HuH-7.5 (cell line): ENCODE results near the gene BABAM2.
A peak's percentile ranks its signal among the peaks of the same experiment; 100 is the strongest.
"Not testable (repeated sequence)": the region's sequence is repeated elsewhere in the genome, so short reads cannot be mapped to it uniquely, and the experiment has no call there.

Experiments
- DNase-seq: peaks from one replicate; pipeline ENCODE4 v3.0.0; 2011; ENCODE audit warnings: low spot score

BABAM2 gene

DNA sequence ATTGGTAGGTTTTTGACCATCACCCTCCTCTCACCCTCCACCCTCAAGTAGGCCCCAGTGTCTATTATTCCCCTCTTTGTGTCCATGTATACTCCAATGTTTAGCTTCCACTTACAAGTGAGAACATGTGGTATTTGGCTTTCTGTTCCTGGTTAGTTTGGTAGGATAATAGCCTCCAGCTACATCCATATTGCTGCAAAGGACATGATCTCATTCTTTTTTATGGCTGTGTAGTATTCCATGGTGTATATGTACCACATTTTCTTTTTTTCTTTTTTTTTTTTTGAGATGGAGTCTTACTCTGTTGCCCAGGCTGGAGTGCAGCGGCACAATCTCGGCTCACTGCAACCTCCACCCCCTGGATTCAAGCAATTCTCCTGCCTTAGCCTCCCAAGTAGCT lies 88.2 kb downstream of the BABAM2 start:
- not testable (repeated sequence) for DNase-seq

DNA sequence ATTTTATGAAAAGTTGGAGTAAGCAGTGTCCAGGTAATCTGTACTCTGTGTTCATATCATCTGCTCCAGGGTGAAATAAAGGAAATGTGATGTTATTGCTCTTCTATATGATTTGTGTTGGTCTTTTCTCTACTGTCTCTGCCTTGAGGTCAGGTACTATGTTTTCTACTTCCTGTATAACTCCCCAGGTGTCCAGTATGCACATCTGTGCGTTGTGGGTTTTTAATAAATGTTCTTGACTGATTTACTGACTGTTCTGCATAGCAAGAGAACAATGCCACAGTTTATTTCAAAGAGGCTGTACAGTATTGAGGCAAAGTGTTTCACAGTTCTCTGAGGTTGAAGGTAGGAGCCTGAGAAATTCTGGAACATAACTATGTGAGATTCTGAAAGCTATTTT lies 89.7 kb downstream of the BABAM2 start:
- DNase-seq = no peak

DNA sequence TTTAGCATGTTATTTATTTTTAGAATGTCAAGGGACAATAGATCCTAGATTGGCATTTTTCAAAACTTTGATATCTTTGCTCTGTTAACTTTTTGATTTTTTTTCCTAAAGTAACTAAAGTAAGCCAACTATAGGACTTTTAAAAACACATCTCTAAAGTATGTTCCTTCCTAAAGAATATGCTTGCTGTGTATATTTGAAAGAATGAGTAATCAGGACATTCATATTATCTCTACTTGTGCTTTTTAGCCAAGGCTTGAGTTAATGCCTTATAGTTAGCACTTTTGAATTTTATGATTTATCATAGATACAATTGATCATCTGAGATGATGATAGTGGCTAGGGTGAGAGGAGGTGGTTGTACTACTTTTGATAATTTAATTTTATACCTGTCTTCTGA lies 93.6 kb downstream of the BABAM2 start:
- no peak for DNase-seq

DNA sequence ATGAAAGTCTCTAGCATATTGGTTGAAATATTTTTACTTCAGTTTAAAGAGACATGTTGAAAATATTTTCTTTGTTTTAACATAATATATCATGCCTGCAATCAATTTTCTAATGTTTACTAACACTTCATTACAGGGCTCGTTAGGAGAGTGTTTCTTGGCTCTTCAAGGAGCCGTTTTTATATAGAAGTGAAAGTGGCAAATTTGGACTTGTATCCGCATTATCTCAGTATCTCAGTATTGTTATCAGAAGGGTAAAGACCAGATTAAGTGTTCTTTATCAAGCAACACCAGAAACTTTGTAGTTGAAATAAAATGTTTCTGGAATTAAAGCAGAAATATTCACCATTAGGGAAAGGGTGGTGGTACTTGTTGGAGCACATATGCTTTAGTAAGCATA lies 97.8 kb downstream of the BABAM2 start:
- no peak for DNase-seq

DNA sequence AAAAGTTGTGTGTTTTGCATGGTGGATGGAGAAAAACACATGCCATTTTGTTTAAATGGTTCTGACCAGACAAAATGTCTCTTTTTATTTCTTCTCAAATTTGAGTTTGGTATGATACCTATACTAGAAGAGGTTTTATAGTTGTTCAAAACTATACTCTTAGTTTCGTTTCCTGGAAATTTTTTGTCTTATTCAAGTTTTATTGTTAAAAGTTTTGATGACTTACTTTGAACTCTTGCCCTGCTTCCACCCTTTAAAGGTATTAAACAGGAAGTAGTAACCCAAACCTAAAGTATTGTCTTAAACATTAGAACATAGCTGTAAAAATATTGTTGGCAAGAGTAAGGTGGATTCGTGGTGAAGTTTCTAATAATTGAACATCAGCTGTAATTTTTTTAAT lies 98.2 kb downstream of the BABAM2 start:
- no peak for DNase-seq

DNA sequence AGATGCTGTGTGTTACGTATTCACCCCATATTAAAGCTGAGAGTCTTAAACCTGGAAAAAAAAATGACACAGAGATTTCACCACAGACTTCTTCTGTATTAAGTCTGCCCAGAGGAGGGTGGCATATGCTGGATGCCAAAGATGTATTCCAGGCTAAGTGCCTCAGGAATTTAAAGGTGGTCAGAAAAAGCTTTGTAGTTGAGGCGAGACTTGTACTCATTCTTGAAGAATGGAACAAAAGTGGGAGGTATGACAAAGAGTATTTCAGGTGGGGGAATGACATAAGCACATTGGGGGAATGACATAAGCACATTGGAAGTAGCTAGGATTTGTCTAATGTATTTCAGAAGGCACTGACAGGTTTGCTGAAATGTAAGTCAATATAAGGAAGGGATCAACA lies 98.6 kb downstream of the BABAM2 start:
- no peak for DNase-seq

DNA sequence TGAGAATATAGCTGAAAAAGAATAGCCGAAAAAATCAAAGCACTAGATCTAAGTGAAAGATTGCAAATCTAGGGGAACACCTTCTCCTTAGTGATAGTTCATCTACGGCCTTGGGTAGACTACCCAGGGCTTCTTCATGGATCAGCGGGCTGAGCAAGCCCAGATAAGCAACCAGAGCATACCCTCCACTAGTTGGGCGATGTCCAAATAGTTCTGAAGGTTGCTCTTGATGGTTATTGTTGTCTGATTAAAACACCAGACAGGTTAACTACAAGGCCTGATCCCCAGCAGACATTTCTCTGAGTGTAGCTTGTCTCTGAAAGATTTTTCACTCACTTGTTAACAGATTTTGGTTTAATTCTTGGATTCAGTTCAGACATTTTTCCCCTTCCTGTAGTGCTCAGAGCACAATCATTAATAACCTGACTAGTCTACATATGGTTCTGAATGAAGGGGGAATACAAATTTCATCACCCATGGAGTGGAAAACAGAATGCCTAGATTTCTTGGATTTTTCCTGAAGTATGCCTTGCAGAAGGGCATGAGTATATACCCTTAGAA lies 99.6 kb downstream of the BABAM2 start:
- DNase-seq = no peak

DNA sequence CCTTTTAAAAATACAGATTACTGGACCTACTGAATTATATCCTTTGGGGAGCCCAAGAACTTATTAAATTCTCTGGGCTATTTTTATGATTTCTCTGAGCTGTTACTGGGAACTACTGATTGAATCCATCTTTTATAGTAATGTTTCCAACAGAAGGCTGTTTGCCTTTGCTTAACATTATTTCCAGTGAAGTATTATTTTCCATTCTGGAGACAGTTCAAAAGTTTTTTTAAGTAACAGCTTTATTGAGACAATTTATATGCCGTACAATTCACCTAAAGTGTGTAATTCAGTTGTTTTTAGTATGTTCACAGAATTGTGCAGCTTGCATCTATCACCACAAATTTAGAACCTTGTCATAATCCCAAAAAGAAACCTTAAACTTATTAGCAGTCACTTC lies 100.6 kb downstream of the BABAM2 start:
- no peak for DNase-seq

DNA sequence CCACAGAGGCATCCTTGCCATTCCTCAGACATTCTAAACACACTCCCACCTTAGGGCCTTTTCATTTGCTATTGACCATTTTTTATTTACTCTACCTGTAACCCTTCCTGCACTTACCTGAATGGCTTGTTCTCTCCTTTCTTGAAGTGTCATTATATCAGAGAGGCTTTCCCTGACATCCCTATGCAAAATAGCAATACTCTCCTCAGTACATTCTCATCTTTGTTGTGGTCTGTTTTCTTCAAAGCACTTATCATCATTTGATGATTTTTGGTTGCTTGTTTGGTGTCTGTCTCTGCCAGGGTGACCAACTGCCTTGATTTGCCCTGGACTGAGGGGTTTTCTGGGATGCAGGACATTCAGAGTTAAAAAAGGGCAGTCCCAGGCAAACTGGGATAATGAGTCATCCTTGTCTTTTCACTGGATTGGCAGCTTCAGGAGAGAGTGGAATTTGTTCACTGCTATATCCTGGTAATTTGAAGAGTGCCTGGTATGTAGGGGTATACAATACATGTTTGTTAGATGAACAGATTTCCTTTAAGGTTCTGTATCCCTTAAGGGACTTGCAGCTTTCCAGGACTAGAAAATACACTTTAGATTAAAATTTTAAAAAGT lies 102.4 kb downstream of the BABAM2 start:
- no peak for DNase-seq

DNA sequence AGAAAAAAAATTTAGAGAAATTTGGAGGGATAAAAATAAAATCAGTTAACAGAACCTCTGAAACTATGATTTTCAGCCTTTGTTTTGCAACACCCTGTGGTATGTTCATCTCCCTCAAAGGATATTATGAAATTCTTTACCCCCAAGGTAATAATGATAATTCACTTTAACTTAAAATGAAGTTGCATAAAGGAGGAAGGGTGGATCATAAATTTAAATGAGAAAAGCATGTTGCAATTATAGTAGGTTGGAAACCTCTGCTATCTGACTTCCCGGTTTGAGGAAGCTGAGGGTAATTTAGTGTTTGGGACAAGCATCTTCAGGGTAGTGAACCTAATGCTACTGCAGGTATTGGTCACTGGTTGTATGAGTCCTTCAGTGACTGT lies 102.9 kb downstream of the BABAM2 start:
- DNase-seq = no peak

DNA sequence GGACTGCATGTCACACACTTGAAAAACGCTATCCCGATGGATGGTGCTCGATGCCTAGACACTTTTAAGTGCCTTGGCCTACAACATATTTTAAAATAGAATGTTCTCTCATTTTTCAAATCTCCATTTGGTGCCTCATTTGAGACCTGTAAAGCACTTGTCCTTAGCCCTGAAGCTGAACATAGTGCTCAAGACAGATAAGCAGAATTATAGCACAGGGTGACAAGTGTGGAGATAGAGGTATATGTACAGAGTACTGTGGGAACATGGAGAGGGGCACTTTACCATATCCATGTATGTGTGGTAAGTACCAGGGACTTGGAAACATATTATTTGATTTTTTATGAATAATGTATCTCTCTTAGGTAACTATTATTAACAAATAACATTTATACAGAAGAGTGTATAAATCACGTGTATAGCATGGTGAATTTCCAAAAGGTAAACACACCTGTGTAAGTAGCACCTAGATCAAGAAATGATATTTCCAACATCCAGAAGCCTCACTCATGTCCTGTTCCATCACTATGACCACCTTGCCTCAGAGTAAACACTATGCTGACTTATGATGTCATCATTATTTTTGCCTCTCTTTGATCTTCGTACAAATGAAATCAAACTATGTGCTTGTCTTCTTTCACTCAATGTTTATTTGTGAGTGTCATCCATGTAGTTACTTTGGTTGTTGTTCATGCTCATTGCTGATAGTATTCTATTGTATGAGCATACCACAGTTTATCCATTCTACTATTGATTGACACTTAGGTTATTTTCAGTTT lies 103.6 kb downstream of the BABAM2 start:
- no peak for DNase-seq

DNA sequence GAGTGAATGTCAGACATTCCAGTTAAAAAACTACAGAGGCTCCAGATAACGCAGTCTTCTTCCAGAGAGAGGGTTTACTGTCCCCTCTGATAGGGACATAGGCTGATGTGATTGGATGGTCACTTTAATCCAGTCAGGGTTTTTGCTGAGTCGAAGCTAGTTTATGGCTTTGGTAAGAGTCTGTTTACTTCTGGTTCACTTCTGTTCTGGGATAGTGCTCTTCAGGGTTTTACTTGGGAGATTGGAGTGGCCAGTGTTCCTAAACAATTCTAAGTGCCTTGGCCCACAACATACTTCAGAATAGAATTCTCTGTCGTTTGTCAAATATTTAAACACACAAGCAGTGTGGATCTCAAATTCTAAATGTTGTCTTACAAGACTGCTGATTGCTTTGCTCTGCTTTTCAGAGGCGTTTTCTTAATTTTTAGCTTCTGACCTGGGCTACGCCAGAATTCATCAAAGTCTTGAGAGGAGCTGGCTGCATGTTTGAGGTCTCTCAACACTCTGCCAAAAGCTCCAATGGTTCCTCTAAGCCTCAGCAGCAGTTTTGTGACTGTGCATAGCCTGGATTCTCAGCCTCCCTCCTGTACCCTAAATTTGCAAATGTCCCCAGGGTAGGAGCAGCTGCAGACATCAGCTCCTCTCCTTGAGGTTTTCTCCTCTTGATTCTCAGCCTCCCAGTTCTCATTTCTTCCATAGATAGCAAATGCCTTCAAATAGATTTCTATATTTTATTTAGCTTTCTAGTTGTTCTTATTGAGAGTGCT lies 105.8 kb downstream of the BABAM2 start:
- DNase-seq = no peak

DNA sequence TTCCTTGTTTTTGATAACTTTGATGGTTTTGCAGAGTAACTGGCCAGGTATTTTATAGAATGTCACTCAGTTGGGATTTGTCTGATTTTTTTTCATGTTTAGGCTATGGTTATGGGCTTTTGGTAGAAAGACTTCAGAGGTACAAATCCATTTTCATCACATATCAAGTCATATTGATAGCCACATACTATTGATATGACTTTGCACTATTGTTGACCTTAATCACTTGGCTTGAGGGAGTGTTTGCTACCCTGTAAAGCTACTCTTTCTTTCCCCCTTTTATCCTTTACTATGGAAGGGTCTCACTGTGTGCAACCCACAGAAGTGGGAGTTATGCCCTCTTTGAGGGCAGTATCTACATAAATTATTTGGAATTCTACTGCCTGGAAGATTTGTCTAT lies 109.8 kb downstream of the BABAM2 start:
- no peak for DNase-seq

DNA sequence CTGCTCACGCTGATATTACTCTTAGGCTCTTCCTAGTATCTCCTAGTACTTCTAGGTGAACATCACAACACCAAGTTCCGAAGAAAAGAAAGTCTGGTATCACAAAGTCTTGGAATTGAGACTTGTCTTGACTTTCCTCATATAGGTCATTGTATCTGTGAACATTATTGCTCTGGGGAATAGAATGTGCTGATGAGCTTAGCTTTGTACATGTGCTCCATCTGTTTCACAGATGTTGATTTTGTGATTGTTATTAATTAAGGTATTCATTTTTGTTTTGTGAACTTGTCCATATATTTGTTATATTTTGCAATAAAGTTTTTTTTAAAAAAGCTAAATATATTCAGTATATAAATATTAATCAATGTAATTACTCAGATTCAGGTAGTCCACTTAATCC lies 111.7 kb downstream of the BABAM2 start:
- DNase-seq = no peak

DNA sequence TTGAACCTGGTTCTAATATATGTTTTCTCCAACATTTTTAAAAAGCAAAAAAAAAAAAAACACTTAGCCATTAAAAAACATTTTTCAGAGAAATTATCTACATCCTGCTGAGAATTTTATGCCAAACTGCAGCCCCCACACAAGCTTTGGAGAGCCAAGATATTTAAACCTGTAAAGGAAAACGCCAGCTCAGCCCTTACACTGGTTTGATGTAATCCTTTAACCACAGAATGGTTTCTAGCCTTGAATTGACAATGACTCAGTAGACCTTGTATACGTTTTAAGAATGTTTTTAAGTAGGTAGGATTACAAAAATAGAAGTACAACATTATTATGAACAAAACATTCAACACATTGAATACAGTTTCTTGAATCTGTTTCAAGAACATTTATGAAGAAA lies 113.6 kb downstream of the BABAM2 start:
- DNase-seq = no peak

DNA sequence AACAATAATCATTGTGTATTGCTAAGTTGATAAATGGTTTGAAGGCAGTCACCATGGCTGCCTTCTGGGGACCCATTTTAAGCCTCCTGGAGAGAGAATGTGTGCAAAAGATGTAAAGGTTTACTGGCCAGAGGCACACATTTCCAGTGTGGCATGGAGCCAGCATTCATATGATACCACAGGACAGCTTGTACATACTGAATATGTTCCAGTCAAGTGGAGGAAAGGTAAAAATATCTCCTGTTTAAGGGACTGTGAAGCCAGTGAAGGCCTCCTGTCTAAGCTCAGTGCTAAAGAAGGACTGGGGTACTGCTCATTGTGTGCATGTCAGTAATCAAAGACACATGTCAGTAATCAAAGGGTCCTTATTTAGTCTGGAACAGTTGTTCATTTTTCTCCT lies 119.2 kb downstream of the BABAM2 start:
- no peak for DNase-seq

DNA sequence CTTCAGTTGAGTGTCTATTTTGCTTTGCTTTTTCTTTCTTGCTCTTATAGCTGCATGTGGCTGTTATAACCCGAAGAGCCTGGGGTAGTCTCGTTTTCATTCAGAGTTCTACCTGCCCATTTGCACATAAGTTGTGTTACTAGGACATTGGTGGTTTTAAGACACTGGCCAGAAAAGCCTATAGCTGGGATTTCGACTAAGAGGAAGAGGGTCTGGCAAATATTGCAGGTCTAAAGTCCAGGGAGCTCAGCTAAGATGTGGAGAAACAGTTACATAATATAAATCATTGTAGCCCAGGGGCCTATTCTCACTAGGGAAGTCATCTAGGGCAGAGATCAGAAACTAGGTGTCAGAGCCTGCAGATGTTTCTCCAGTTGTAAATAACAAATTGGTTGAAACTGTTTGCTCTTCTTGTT lies 120.8 kb downstream of the BABAM2 start:
- peak; percentile 11 for DNase-seq

DNA sequence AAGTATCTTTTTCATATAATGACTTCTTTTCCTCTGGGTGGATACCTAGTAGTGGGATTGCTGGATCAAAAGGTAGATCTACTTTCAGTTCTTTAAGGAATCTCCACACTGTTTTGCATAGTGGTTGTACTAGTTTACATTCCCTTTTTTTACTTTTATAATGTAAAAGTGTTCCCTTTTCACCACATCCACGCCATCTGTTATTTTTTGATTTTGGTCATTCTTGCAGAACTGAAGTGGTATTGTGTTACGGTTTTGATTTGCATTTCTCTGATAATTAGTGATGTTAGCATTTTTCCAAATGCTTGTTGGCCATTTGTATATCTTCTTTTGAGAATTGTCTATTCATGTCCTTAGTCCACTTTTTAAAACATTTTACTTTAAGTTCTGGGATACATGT lies 127.9 kb downstream of the BABAM2 start:
- not testable (repeated sequence) for DNase-seq

DNA sequence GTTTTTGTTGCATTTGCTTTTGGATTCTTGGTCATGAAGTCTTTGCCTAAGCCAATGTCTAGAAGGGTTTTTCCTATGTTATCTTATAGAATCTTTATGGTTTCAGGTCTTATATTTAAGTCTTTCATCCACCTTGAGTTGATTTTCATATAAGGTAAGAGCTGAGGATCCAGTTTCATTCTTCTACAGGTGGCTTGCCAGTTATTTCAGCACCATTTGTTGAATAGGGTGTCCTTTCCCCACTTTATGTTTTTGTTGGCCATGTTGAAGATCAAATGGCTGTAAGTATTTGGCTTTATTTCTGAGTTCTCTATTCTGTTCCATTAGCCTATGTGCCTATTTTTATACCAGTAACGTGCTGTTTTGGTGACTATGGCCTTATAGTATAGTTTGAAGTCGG lies 129.0 kb downstream of the BABAM2 start:
- DNase-seq = not testable (repeated sequence)

DNA sequence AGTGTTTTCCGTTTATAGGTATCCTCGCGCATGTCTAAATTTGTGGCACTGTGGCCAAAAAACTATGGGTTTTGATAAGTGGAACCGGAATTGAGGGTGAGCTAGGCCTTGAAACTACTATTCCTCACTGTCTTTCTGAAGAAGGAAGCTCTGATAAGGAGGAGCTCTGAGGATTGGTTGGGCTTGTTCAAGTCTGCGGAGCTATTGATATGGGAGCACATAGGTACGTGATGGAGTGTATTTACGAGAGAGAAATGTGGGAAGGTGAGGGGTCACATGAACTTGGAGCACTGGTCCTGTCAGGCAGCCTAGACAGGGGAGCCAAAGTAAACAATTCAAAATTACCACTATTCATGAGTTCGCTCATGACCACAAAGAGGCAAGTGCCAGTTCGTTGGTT lies 131.4 kb downstream of the BABAM2 start:
- DNase-seq = no peak

DNA sequence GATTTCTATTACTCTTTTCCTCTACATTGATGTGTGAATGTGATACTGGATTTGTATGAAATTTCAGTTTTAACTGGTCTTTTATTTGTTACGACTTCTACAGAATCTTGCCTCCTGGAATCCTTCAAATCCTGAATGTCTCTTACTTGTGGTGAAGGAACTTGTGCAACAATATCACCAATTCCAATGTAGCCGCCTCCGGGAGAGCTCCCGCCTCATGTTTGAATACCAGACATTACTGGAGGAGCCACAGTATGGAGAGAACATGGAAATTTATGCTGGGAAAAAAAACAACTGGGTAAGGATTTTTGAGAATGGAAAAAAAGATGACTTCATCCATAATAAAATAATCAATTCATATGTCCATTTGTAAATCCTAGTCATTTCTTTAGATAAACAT lies 134.6 kb downstream of the BABAM2 start:
- no peak for DNase-seq

DNA sequence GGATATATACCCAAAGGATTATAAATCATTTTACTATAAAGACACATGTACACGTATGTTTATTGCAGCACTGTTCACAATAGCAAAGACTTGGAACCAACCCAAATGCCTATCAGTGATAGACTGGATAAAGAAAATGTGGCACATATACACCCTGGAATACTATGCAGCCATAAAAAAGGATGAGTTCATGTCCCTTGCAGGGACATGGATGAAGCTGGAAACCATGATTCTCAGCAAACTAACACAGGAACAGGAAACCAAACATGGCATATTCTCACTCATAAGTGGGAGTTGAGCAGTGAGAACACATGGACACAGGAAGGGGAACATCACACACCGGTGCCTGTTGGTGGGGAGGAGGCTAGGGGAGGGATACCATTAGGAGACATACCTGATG lies 135.7 kb downstream of the BABAM2 start:
- DNase-seq = not testable (repeated sequence)

DNA sequence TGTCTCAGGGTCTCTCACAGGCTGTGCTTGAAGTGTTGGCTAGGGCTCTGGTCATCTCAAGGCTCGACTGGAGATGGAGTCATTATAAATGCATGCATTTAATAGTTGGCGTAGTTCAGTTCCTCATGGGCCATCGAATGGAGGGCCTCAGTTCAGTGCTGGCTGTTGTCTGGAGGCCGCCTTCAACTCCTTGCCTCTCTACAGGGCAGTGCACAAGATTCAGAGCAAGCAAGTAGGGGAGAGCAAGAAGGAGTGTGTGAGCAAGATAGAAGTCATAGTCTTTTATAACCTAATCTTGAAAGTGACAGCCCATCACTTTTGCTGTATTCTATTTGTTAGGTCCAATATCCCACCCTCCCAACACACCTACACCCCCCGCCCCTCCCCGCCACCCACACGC lies 137.5 kb downstream of the BABAM2 start:
- no peak for DNase-seq
